Activated gamma-delta T cell (primary cell): ENCODE data around the gene UNC79.

ENCODE experiments used
- DNase-seq: peaks from one replicate; lab custom pipeline; 2025; lab: John Stamatoyannopoulos, UW

UNC79 gene

GRCh38 chr14:93727917-93728650 is 297.3 kb downstream of the UNC79 start:
- no peak for DNase-seq

- DNase-seq = no peak
Observed at GRCh38 chr14:93728651-93729016, 297.9 kb downstream of the UNC79 start.

GRCh38 chr14:93729993-93730392 is 299.3 kb downstream of the UNC79 start:
- DNase-seq = no peak

GRCh38 chr14:93731753-93732152 is 301.0 kb downstream of the UNC79 start:
- DNase-seq = no peak

GRCh38 chr14:93732524-93732923 is 301.8 kb downstream of the UNC79 start:
- DNase-seq = no peak

- no peak for DNase-seq
Observed at GRCh38 chr14:93733231-93733630, 302.5 kb downstream of the UNC79 start.

GRCh38 chr14:93733631-93734030 is 302.9 kb downstream of the UNC79 start:
- no peak for DNase-seq

- no peak for DNase-seq
Observed at GRCh38 chr14:93734086-93734822, 303.5 kb downstream of the UNC79 start.

GRCh38 chr14:93735206-93735605 is 304.5 kb downstream of the UNC79 start:
- no peak for DNase-seq

GRCh38 chr14:93736378-93737014 is 305.8 kb downstream of the UNC79 start:
- DNase-seq = no peak

GRCh38 chr14:93737634-93738033 is 306.9 kb downstream of the UNC79 start:
- DNase-seq = no peak

- no peak for DNase-seq
Observed at GRCh38 chr14:93741556-93742230, 311.0 kb downstream of the UNC79 start.

- no peak for DNase-seq
Observed at GRCh38 chr14:93742761-93743160, 312.0 kb downstream of the UNC79 start.

GRCh38 chr14:93743270-93744060 is 312.7 kb downstream of the UNC79 start:
- DNase-seq = no peak

- DNase-seq = no peak
Observed at GRCh38 chr14:93744176-93744575, 313.4 kb downstream of the UNC79 start.

GRCh38 chr14:93744876-93745275 is 314.1 kb downstream of the UNC79 start:
- no peak for DNase-seq

GRCh38 chr14:93745603-93746273 is 315.0 kb downstream of the UNC79 start:
- no peak for DNase-seq

GRCh38 chr14:93747102-93747501 is 316.4 kb downstream of the UNC79 start:
- DNase-seq = no peak

GRCh38 chr14:93747560-93747959 is 316.8 kb downstream of the UNC79 start:
- DNase-seq = no peak

GRCh38 chr14:93748208-93749075 is 317.7 kb downstream of the UNC79 start:
- no peak for DNase-seq
